VCaP (cell line): ENCODE results near the gene MKKS.

Experiments used
- H3K27ac ChIP-seq: fragments of 450-650 bp; 2 replicates; pipeline ENCODE4 v1.5.1; 2017
- TF ChIP-seq, protein P1 (sequence below): fragments of 450-650 bp; conservative IDR thresholded peaks from 2 replicates; pipeline ENCODE4 v1.5.1; 2017; ENCODE audit warnings: mild to moderate bottlenecking, moderate library complexity

Gene MKKS

DNA sequence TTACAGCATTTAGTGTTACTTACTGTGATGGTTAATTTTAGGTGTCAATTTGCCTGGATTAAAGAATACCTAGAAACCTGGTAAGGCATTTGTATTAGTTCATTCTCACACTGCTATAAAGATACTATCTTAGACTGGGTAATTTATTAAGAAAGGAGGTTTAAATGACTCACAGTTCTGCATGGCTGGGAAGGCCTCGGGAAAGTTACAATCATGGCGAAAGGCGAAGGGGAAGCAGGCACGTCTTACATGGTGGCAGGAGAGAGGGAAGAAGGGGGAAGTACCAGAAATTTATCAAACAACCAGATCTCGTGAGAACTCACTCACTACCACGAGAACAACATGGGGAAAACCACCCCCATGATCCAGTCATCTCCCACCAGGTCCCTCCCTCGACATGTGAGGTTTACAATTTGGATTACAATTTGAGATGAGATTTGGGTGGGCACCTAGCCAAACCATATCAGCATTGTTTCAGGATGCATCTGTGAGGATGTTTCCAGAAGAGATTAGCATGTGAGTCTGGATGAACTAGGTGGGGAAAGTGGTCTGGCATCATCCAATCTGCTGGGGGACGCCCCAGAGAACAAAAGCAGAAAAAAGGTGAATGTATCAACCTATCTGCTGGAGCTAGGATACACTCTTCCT lies 76.8 kb downstream of the MKKS start:
- TF ChIP-seq, protein P1, sequence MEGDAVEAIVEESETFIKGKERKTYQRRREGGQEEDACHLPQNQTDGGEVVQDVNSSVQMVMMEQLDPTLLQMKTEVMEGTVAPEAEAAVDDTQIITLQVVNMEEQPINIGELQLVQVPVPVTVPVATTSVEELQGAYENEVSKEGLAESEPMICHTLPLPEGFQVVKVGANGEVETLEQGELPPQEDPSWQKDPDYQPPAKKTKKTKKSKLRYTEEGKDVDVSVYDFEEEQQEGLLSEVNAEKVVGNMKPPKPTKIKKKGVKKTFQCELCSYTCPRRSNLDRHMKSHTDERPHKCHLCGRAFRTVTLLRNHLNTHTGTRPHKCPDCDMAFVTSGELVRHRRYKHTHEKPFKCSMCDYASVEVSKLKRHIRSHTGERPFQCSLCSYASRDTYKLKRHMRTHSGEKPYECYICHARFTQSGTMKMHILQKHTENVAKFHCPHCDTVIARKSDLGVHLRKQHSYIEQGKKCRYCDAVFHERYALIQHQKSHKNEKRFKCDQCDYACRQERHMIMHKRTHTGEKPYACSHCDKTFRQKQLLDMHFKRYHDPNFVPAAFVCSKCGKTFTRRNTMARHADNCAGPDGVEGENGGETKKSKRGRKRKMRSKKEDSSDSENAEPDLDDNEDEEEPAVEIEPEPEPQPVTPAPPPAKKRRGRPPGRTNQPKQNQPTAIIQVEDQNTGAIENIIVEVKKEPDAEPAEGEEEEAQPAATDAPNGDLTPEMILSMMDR, result no peak
- no peak overlapping the region for H3K27ac ChIP-seq

DNA sequence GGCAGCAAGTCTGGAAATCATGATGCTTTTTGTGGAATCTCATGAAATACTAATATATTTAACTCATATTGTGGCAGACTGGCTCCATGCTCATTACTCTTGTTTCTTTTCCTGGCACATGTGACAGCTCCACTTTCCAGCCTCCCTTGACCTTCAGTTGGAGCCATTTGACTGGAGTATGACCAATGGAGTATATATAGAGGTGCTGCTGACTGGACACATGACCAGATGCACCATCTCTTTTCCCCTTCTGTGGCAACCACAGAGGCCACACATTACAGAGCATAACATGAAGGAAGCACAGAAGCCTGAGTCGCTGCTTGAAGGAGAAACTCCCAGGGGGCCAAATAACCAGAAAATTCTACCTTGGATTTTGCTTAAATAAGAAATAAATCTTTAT lies 77.4 kb downstream of the MKKS start:
- TF ChIP-seq, protein P1, result no peak
- no peak overlapping the region for H3K27ac ChIP-seq

DNA sequence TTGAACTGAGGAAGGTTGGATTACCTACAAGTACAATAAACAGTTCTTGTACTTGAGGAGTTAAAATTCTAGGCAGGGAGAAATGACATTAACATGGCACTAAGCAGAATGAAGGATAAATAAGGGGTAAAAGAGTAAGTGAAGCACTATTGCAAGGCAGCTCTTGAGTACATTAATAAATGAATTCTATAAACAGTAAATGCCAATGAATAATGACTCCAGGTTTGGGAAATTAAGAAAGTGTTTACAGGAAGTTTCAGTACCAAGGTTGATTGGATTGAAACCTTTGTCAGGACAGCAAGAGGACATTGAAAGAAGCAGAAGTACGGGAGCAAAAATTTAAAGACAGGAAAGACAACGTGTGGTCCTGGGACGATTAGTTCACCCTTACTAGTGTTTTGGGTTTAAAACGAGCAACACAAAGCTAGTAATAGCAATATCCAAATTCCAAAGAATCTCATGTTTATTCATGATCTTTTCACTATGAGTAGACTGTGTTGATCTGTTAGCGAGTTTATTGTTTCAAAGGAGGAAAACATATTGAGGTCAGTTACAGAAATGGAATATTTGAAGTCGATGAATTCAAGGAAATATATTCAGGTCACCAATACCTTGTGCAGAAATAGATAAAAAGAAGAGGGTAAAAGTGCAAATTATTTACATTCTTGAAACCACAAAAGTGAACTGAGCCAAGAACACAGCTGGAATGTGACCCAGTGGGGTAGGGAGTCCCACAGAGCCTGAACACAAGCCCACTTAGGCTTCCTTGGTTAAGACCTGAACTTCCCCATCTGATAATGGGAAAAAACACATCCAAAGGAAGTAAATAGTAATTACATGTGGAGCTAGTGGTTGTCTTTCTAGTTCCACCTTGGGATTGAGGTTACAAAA lies 80.8 kb downstream of the MKKS start:
- TF ChIP-seq, protein P1, result no peak
- no peak overlapping the region for H3K27ac ChIP-seq
